ENCODE measurements around the gene MEN1. TPM values are rescaled to one million over a fixed set of nuclear protein-coding genes. Genes with fewer than 3 reads are reported as not detected.

The MEN1 gene
- total and polyA plus RNA-seq, 2 of the 13 experiments (the other 11 are each of a cell fraction or from before 2014, with no cell fraction given): 20.5 to 27.3 TPM

GRCh38 chr11:64844330-64845128 lies 34.2 kb upstream of the MEN1 start, which contains the start of gene CDC42BPG (continued):
- TF ChIP-seq THRA (CRISPR knock-in tag; IDR thresholded peaks at IDR 0.05; ENCODE audit: borderline replicate concordance) (no peak), ARID4A (CRISPR knock-in tag; IDR thresholded peaks at IDR 0.05; ENCODE audit: borderline replicate concordance) (peak; percentile 57; the same call in 1 of the 2 replicates), PHF8 (CRISPR knock-in tag; IDR thresholded peaks at IDR 0.05) (peak; percentile 33; the same call in 1 of the 2 replicates), ZNF770 (CRISPR knock-in tag; IDR thresholded peaks at IDR 0.05) (peak; percentile 36; the same call in 1 of the 2 replicates), ZNF574 (CRISPR knock-in tag; IDR thresholded peaks at IDR 0.05) (peak; percentile 61), ZNF12 (CRISPR knock-in tag; IDR thresholded peaks at IDR 0.05) (no peak), HDAC2 (CRISPR knock-in tag; IDR thresholded peaks at IDR 0.05) (no peak), BCL3 (CRISPR knock-in tag; IDR thresholded peaks at IDR 0.05) (peak; percentile 25; the same call in 1 of the 2 replicates), HMGXB4 (CRISPR knock-in tag; IDR thresholded peaks at IDR 0.05; ENCODE audit: borderline replicate concordance in 1 of 2, low read depth in 1 of 2) (peak; percentile 39 to 43; a peak in 1 of 4 replicates), SRSF1 (optimal IDR thresholded peaks at IDR 0.05; ENCODE audit: low read depth, low read length) (no peak)

Data from HepG2 (cell line).